Activated CD8-positive, alpha-beta memory T cell treated with anti-CD3 and anti-CD28 coated beads for 48 hours (primary cell): Measurements from ENCODE around the gene CERS6.
"Not testable (repeated sequence)": the region's sequence is repeated elsewhere in the genome, so short reads cannot be mapped to it uniquely, and the experiment has no call there.

ENCODE experiments used
- DNase-seq, 3 experiments: peaks; one replicate each; pipeline ENCODE4 v3.0.0-alpha.2; 2020; ENCODE audit warnings: low read depth in 2 of 3, low spot score in 2 of 3

Gene CERS6

DNA sequence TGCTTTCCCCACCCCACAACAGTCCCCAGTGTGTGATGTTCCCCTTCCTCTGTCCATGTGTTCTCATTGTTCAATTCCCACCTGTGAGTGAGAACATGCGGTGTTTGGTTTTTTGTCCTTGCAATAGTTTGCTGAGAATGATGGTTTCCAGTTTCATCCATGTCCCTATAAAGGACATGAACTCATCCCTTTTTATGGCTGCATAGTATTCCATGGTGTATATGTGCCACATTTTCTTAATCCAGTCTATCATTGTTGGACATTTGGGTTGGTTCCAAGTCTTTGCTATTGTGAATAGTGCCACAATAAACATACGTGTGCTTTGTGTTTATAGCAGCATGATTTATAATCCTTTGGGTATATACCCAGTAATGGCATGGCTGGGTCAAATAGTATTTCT is 335.1 kb downstream of the CERS6 start:
- DNase-seq, result not testable (repeated sequence)

DNA sequence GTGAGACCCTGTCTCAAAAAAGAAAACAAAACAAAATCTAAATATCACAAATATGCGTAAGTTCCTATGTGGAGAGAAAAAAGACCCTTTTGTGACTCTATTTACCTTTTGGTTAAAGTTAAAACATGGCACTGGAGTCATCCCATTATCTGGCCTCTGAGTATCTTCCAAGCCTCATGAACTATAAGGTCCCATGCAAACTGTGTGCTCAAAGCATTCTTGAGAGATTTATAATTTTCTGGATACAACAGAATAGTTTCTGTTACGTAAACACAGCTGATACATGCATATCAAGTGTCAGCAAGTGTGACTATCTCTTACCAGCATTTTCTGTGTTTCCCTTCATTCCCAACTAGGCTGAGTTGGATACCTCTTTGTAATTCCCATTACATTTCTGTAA is 337.5 kb downstream of the CERS6 start:
- no peak for DNase-seq

DNA sequence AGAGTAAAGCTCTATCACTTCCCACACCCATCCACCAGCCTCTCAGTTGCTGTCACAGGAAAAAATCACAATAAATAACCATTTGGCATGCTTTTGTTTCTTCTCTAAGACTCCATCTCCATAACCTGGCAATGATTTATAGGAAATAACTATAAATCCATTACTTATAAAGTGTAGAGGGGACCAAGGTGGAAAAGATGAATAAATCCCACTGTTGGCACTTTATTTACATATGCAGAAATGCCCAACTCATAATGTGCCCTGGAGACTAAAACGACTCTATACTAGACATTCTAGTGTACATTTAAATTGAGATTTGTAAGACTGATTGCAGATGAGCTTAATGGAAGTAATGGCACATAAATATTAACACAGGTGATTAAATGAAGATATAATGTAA is 338.9 kb downstream of the CERS6 start:
- DNase-seq, result no peak

DNA sequence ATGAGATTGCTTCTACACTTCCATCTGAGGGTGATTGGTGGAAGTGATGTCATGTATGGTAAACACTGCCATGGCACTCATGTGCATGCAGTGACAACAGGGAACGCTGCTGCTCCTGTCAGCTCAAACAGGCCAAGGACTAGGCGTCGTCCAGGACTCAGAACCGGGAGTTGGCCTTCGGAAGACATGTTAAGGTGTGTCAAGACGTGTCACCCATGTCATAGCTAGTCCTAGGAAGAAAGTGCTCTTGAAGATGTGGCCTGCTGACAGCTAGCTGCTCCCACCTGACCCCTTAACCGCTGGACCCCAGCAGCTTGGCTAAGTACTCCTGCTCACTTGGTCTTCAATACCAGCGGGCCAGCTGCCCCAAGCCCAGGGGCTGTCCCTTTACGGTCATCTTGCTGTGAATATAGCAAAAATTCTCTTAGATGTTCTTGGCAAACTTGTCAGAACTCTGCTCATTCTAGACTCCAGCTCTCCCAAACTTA is 340.1 kb downstream of the CERS6 start:
- no peak for DNase-seq

DNA sequence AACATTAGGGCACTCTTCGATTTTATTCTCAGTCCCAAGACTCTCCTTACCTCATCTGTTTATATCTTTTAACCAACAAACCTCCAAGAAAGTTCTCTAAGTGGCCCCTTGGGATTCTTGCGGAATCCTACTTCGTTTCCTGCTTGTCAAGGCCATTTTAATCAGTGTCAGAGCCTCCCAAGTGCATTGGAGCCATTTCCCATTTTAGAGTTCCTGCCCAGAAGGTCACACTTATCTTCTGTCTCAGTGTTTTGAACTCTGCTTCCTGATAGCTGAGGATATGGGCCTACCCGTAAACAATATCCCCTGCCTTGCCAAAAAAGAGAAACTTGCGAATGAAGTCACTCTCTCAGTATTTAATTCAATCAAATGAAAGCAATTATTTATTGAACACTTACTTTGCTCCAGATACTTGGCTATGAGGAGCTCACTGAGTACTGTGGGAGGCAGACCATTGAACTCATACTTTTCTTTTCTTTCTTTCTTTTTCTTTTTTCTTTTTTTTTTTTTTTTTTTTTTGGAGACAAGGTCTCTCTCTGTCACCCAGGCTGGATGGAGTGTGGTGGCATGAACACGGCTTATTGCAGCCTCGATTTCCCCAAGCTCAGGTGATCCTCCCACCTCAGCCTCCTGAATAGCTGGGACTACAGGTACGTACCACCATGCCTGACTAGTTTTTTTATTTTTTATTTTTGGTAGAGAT is 340.7 kb downstream of the CERS6 start:
- DNase-seq, result no peak

DNA sequence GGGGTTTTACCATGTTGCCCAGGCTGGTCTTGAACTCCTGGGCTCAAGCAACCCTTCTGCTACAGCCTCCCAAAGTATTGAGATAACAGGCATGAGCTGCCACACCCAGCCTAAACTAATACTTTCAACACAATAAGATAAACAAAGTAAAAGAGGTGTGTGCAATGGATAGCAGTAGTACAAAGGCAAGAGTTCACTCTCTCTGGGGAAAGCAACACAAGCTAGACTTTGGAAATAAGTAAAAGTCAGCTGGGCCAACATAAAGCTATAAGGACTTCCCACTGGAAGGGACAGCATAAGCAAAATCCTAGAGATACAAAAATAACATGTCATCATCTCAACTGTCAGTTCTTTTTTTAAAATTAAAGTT is 341.2 kb downstream of the CERS6 start:
- DNase-seq, result no peak

DNA sequence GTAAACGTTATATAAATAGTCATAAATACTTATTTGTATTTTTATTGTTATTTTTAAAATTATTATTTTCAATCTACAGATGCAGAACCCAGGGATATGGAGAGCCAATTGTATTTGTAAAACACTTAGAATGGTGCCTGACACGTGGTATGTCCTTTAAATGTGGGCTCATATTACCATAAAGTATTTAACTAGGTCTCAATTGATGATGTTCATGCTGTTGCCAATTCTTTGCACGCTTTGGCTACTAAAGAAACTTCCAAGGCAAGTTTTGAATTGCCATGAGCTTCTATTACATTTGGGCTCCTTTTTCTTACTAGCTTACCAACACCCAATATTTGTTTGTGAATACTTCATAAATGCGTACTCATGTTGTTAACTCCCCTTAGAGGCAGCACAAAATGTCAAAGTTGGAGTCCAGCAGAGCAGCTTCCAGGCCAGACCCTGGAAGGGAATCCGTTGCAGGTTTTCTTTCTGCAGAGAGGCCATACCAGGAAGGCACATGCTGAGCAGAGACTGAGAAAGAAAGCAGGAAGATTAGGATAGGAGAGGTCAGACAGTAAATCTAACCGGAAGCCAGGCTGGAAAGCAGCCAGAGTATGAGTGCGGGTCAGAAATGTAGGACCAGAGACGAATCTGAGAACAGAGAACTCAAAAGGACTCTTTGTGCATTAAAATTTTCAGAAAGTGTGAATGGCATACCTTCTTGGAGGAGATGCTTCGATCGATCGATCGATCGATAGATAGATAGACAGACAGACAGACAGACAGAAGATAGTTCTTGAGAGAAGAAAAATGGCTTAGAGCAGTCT is 342.2 kb downstream of the CERS6 start:
- DNase-seq, result no peak

DNA sequence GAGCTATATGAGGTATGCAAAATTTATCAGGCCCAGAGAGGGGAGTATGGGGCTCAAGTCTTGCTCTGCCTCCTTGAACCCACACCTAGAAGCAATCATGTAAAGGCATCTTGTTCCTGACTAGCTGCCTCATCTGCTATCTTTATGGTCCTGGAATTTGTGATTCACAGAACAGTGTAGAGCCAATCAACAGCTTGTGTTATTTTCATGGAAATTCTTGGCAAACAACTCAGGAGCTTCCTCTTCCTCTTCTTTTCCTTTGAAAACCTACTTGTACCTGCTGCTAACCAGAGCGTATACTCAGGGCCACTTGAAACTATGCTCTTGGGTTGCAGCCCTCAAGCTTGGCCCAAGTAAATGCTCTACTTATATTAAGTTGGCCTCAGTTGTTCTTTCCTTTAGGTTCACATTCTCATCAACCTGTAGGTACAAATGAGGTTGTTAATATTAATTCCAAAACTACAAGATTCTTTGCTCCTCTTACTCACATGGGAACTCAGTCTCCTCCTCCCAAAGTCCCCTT is 342.9 kb downstream of the CERS6 start:
- no peak for DNase-seq

DNA sequence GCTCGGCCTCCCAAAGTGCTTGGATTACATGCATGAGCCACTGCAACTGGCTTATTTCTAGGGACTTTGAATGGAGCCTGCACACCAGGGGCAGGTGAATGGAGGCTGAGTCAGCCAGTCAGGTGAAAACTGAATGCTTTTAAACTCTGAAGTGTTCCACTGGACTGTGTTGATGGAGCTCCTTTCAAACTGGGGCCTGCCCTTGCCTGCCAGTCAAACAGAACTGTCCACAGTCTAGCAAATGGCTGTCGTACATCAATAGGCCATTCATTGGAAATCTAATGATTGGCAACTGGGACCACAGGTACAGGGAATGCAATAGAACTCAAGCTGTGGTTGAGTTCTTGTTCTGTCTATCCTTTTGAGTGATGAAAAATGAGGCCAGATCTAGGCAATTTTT is 345.4 kb downstream of the CERS6 start:
- no peak for DNase-seq

DNA sequence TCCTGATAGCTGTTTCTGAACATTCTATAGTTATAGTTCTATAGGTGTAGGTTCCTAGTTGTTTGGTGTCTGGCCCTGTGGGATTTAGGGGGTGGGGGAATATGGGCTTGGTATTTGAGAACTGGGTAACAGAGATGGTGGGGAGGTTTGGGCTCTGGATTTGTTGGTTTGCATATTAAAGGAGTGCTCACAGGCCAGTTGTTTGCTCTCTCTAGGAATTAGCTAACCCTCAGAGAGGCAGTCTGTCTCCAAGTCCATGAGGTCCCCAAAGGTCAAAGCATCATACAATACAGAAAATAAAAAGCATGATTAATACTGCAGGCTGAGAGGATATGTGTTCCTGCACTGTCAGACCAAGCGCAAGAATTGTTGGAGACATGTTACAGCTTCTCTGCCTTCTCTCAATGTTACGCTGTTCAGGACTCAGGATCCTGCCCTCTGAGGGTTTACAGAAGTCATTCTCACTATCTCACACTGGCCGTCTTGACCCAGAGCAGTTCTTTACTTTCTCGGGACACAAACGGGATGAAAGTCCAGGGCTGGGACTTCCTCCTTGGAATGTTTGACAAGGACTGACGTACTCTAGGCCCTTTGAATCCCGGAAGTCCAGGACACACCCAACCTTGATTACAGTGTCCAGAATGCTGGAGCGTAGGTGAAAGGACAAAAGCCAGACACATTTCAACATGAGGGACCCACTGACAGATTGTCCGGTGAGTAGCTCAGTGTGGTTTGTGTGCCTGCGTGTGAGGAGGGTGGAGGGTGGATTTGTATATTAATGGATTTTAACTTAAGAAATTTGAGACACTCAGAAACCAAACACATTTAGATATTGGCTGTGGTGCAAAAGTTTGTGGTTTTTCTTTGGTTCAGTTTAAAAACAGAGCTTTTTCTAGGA is 346.1 kb downstream of the CERS6 start, which contains the start of gene NOSTRIN:
TSS of gene NOSTRIN (plus strand) at position 677 of the 898 bp plus-strand sequence. CDS start at position 687, 10 bp downstream.
- no peak for DNase-seq

DNA sequence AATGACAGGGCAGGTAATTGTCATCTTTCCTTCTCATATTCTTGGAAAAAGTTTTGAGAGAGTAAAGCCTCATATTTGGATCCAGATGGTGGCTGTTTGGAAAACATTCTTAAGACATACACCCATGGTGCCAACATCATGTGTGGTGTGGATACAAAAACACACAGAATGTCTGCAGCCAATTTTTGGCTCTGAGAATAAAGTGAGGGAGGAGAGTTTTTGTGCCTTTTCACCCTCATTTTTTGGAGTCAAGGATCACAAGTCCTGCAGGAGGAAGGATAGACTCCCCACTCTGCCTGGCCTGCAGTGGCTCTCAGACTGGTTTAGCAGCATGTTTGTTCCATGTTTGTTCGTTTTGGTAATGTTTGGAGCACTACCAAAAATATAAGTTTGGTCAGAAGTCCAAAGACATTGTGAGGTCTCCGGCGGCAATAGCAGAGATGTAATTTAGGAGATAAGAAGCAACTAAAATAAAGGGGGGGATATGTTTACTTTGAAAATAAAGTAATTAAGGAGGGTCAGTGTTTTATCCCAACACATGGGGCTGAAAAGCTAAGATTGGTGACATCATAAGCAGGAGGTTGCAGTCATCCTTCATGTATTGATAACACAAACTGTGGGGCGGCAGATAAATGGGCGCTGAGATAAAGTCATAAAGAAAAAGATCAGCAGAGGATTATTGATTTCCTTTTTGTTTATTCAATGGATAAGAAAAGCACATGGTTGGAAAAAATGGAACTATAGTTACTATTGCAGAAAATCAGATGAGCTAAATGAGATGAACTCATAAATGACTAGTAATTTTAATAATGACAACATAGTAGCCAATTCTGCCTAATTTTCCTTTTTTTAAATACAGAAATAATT is 347.0 kb downstream of the CERS6 start:
- no peak for DNase-seq

DNA sequence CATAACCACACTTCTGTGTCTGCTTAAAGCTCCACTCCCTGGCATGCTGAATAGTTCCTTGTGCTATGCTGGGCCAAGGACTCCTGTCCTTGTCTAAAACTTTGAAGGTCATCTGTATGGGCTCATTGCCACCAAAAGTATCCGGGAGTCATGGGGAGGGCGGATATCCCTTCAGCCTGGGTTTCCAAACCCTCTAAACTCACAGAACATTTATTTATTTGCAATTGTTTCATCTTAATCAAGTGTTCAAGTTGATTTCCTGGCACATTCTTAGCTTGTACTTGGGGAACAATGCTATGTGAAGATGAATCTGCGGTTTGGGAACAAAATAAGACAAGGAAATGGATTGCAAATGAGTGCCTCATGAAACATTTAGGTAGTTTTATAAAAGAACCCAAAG is 348.1 kb downstream of the CERS6 start:
- DNase-seq, result no peak

DNA sequence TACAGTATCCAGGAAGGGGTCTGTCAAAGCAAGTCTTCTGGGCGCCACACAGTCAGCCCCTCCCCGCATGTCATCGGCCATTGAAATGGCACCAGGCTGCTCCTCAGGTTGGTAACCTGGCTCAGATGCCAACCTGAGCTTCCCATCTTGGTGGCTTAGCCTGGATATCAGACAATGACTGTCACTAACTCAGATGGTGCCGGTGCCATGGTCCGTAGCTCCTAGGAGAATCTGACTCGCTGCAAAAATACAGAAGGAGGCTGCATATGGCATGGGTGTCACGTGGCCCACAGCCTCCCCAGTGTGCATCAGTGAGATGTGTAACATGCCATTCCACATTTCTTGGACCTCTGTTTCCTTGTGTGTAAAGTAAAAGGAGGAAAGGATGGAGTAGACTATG is 349.5 kb downstream of the CERS6 start:
- no peak for DNase-seq

DNA sequence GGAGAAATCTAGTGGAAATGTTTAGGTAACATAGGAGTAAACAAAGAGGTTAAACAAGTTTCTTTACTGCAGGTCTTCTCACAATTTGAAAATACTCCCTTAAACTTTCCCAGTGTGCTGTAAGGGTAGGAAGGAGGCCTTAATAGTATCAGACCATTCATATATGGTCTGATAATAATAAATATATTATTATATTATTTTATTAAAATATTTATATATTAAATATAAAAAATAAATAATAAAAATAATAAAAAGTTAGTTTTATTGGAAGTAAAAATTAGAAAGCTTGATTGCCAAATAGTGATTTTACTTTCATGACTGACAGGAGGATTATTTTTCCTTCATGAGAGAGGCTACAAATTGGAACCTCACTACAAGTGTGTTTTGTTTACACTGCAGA is 353.5 kb downstream of the CERS6 start:
- no peak for DNase-seq

DNA sequence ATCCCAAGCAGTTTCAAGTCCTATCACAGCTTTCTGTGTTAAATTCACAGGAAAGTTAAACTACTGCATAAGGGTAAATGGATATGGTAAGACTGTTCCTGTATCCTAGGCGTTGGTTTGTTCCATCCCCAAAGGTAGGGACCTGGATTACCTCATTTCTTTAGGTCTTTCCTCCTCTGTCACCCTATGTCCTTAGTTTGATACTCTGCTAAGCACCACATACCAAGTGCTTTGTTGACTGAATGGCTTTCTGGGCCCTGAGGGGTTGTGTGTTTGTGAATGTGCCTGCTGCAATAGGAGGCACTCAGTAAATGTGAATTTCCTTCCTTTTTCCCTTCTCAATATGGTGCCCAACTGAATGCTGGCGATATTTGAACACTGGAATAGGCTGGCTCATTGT is 354.2 kb downstream of the CERS6 start:
- DNase-seq, result no peak

DNA sequence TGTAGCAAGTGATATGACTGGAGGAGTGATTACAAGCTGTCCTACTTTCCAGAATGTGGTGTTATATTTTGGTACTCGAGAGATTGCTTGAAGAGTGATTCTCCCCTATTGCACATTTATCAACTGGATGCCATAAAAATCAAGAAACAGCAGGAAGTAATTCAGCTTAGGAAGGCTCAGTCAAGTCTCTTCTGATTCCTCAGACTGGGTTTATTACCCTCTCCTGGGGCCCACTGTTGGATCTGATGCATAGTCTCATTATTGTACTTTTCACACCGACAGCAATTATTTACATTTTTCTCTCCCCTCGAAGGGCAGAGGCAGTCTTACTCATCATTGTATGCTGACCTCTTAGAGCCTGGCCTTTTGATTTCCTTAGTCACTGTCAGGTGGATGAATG is 355.6 kb downstream of the CERS6 start:
- no peak for DNase-seq

DNA sequence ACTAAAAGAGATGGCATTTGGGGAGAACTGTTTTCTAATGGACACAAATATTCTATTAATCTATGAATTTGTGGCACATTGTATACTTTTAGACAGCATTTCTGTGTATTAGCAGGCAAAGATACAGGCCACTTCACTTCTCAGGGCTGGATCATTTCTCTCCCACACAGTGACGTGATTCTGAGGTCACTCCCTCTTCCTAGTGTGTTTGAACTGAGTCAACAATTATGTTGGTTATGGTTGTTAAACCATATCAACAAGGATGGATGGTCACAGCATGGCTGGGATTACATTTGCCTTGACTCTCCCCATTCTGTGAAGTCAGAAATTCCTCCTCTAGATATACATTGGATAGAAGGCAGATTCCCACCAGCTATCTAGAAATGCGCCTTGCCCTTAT is 358.0 kb downstream of the CERS6 start:
- DNase-seq, result no peak

DNA sequence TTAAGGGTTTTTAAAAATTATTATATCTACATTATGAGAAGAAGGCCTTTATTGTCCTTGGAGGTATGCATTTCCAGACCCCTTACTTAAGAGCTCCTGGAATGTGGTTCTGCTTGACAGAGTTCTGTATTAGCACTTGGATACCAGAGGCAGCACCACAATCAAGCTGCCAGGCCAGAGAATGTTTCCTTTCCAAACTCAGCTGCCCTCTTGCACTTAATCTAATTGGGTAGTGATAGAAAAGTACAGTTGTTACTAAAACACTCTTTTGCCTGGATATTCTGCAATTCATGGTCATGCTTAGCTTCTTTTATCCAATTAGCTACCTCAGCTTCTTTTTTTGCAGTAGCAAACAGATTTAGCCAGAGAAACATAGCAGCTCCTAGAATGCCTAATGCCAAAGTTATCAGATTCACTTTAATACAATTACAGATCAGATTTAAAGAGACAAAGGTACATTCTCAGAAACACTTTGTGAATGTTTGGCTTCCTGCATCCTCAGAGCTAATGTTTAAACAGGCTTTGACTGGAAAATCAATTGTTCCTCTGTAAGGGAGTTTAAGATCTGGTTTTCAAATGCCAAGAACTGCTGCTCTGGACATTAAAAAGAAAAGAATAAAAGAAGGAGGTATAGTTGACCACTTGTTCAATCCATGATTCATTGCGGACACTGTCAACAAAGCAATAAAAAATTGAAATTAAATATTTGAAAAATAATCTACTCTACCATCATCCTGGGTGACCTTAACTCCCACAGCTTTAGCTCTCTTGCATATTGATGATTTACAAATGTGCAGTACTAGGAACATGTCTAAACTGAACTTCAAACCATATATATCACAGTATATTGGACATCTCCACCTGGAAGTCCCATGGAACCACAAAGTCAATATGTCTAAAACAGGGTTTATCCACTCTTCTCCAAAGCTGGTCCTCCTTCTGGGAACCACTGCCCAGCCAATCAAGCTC is 359.2 kb downstream of the CERS6 start:
- DNase-seq, result no peak

DNA sequence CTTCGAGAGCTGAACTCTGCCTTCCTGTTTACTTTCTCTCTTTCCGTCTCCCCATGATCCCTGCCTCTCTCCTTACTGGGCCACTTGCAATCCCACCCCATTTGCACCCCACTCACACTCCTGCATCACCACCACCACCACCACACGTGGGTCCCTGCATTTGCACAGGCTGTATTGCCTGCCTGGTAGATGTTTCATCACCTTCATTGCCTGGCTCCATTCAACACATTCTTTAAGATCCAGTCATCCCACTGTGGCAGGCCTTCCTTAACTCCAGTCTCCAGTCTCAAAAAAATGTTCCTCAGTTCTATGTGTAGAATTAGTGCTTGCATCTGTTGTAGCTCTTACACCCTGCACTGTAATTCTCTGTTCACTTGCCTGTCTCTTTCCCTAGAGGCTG is 360.3 kb downstream of the CERS6 start:
- DNase-seq, result no peak
